ENCODE results near the gene GFOD1.
"Not testable (repeated sequence)": the region's sequence is repeated elsewhere in the genome, so short reads cannot be mapped to it uniquely, and the experiment has no call there.

GFOD1 gene

GRCh38 chr6:13439644-13440043, 47.8 kb downstream of the GFOD1 start:
- no peak for DNase-seq

GRCh38 chr6:13438126-13438525, 49.3 kb downstream of the GFOD1 start:
- no peak for DNase-seq

- no peak for DNase-seq
Observed at GRCh38 chr6:13437218-13437996, 50.0 kb downstream of the GFOD1 start.

- no peak for DNase-seq
Observed at GRCh38 chr6:13436399-13437217, 50.8 kb downstream of the GFOD1 start.

- DNase-seq, result no peak
Observed at GRCh38 chr6:13435477-13436246, 51.7 kb downstream of the GFOD1 start.

GRCh38 chr6:13434777-13435176, 52.6 kb downstream of the GFOD1 start:
- no peak for DNase-seq

- not testable (repeated sequence) for DNase-seq
Observed at GRCh38 chr6:13434135-13434775, 53.1 kb downstream of the GFOD1 start.

GRCh38 chr6:13433709-13434121, 53.7 kb downstream of the GFOD1 start:
- DNase-seq, result no peak

GRCh38 chr6:13432526-13433184, 54.7 kb downstream of the GFOD1 start:
- DNase-seq, result no peak

GRCh38 chr6:13431861-13432465, 55.4 kb downstream of the GFOD1 start:
- no peak for DNase-seq

GRCh38 chr6:13431059-13431656, 56.2 kb downstream of the GFOD1 start:
- DNase-seq, result no peak

GRCh38 chr6:13429406-13429753, 58.0 kb downstream of the GFOD1 start:
- no peak for DNase-seq

GRCh38 chr6:13428583-13429405, 58.6 kb downstream of the GFOD1 start:
- no peak for DNase-seq

GRCh38 chr6:13427801-13428582, 59.4 kb downstream of the GFOD1 start:
- no peak for DNase-seq

- no peak for DNase-seq
Observed at GRCh38 chr6:13427316-13427715, 60.1 kb downstream of the GFOD1 start.

- no peak for DNase-seq
Observed at GRCh38 chr6:13425943-13426931, 61.2 kb downstream of the GFOD1 start.

GRCh38 chr6:13425270-13425873, 62.0 kb downstream of the GFOD1 start:
- DNase-seq, result no peak

- no peak for DNase-seq
Observed at GRCh38 chr6:13423252-13423651, 64.1 kb downstream of the GFOD1 start.
